Measurements from ENCODE around the gene CRB2.

DNA sequence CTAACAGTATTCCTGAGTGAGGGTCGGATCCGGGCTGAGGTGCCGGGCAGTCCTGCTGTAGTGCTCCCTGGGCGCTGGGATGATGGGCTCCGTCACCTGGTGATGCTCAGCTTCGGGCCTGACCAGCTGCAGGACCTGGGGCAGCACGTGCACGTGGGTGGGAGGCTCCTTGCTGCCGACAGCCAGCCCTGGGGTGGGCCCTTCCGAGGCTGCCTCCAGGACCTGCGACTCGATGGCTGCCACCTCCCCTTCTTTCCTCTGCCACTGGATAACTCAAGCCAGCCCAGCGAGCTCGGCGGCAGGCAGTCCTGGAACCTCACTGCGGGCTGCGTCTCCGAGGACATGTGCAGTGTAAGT lies 15.2 kb downstream of the CRB2 start:
- TF ChIP-seq MYC (IDR thresholded peaks at IDR 0.05; ENCODE audit: low read depth, low read length) (no peak), EZH2 (IDR thresholded peaks at IDR 0.05; ENCODE audit: borderline replicate concordance, low read depth, low read length, severe bottlenecking) (no peak), JUN (IDR thresholded peaks at IDR 0.05; ENCODE audit: borderline replicate concordance, insufficient read depth, insufficient read length, low read depth) (no peak), POLR2AphosphoS5 (IDR thresholded peaks at IDR 0.05; ENCODE audit: insufficient read depth, low read depth, low read length) (no peak), POLR2A (IDR thresholded peaks at IDR 0.05; ENCODE audit: low read depth, low read length) (no peak), GATA2 (IDR thresholded peaks at IDR 0.05; ENCODE audit: insufficient read depth, insufficient read length, low read depth, low read length) (no peak)
- TF ChIP-seq, protein P1, sequence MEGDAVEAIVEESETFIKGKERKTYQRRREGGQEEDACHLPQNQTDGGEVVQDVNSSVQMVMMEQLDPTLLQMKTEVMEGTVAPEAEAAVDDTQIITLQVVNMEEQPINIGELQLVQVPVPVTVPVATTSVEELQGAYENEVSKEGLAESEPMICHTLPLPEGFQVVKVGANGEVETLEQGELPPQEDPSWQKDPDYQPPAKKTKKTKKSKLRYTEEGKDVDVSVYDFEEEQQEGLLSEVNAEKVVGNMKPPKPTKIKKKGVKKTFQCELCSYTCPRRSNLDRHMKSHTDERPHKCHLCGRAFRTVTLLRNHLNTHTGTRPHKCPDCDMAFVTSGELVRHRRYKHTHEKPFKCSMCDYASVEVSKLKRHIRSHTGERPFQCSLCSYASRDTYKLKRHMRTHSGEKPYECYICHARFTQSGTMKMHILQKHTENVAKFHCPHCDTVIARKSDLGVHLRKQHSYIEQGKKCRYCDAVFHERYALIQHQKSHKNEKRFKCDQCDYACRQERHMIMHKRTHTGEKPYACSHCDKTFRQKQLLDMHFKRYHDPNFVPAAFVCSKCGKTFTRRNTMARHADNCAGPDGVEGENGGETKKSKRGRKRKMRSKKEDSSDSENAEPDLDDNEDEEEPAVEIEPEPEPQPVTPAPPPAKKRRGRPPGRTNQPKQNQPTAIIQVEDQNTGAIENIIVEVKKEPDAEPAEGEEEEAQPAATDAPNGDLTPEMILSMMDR (IDR thresholded peaks at IDR 0.05; ENCODE audit: extremely low read depth in 1 of 2, insufficient read depth in 1 of 2, low read depth in 1 of 2, low read length in 2 of 2), result no peak
